ENCODE measurements around the gene NRP1.

DNA sequence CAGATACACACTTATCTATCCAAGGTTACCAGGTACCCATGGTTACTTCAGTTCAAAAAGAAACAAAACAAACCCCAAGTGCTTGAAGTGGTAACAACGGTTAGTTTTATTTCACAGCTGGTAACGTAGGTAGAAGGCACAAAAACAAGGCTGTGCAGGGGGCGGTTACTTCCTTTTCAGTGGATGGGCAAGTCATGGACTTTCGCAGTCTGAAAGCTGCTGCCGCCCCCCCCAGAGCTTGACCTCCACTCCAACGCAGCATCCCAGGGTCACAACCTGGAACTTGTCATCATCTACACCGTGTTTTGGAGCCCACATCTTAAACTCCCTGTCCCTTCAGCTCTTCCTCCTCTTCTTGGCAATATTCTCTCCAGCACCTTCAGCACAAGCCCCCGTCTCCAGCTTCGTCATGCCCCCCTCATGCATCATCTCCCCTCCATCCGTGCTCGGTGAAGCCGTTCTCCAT is 195.3 kb downstream of the NRP1 start:
- TF ChIP-seq, protein P1, sequence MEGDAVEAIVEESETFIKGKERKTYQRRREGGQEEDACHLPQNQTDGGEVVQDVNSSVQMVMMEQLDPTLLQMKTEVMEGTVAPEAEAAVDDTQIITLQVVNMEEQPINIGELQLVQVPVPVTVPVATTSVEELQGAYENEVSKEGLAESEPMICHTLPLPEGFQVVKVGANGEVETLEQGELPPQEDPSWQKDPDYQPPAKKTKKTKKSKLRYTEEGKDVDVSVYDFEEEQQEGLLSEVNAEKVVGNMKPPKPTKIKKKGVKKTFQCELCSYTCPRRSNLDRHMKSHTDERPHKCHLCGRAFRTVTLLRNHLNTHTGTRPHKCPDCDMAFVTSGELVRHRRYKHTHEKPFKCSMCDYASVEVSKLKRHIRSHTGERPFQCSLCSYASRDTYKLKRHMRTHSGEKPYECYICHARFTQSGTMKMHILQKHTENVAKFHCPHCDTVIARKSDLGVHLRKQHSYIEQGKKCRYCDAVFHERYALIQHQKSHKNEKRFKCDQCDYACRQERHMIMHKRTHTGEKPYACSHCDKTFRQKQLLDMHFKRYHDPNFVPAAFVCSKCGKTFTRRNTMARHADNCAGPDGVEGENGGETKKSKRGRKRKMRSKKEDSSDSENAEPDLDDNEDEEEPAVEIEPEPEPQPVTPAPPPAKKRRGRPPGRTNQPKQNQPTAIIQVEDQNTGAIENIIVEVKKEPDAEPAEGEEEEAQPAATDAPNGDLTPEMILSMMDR (conservative IDR thresholded peaks at IDR 0.05; ENCODE audit: low read depth, low read length): no peak
- no peak for TF ChIP-seq EZH2phosphoT487 (IDR thresholded peaks at IDR 0.05; ENCODE audit: borderline replicate concordance, low read length)

Data from PC-3 (cell line).